ENCODE data around the gene MYL3. TPM values are rescaled to one million over a fixed set of nuclear protein-coding genes. Genes with fewer than 3 reads are reported as not detected.

The MYL3 gene
- polyA plus RNA-seq, 1 donor from 2014 or later, result 2.1 TPM

DNA sequence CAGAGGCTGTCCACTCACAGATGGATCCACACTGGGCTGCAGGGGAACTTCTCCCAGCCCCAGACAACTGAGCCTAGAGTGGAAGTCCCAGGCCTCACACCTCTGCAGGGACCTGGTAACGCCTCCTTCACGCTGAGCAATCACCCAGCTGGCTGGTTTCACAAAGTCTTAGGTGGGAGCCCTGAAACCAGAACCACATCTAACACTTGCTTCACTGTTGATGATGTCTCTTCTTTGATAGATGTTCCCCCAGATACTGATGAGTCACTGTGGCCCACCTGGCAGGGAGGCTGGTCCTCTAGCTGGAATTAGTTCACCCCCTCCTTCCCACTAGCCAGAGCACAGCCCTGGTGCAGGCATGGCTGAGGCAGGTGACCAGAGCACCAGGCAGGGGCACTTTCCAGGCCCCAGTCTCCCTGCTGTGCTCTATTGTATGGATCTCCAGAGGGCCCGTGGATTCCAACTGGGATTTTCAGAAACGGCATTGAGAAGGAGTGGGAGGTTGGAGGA lies 33.5 kb downstream of the MYL3 start:
- Histone ChIP-seq H3K9me3 (ENCODE audit: low read length) (no peaks in the 10 kb centered on the region), H3K27ac (ENCODE audit: low read length) (no peak overlapping the region), H3K4me3 (ENCODE audit: low read length) (no peak overlapping the region), H3K27me3 (ENCODE audit: insufficient read depth, low read depth, low read length) (no peaks in the 10 kb centered on the region), H3K9ac (ENCODE audit: low read length) (no peak overlapping the region), H2AFZ (ENCODE audit: low read depth, low read length) (no peak overlapping the region), H3K9me2 (ENCODE audit: insufficient read depth, low read length) (no peaks in the 10 kb centered on the region), H3F3A (ENCODE audit: insufficient read depth, low read length, poor library complexity, severe bottlenecking) (no peaks in the 10 kb centered on the region), H3K4me2 (ENCODE audit: low read length) (no peak overlapping the region), H3K79me2 (replicated peaks; ENCODE audit: insufficient read depth, low read length) (no peaks in the 10 kb centered on the region), H4K20me1 (ENCODE audit: insufficient read depth) (no peaks in the 10 kb centered on the region), H3K36me3 (ENCODE audit: insufficient read depth, low read length) (no peaks in the 10 kb centered on the region)
- TF ChIP-seq MXI1 (conservative IDR thresholded peaks at IDR 0.05; ENCODE audit: poor library complexity, severe bottlenecking), result no peak
- no peak for TF ChIP-seq TAF1 (IDR thresholded peaks at IDR 0.05; ENCODE audit: low read depth)
- TF ChIP-seq, protein P1, sequence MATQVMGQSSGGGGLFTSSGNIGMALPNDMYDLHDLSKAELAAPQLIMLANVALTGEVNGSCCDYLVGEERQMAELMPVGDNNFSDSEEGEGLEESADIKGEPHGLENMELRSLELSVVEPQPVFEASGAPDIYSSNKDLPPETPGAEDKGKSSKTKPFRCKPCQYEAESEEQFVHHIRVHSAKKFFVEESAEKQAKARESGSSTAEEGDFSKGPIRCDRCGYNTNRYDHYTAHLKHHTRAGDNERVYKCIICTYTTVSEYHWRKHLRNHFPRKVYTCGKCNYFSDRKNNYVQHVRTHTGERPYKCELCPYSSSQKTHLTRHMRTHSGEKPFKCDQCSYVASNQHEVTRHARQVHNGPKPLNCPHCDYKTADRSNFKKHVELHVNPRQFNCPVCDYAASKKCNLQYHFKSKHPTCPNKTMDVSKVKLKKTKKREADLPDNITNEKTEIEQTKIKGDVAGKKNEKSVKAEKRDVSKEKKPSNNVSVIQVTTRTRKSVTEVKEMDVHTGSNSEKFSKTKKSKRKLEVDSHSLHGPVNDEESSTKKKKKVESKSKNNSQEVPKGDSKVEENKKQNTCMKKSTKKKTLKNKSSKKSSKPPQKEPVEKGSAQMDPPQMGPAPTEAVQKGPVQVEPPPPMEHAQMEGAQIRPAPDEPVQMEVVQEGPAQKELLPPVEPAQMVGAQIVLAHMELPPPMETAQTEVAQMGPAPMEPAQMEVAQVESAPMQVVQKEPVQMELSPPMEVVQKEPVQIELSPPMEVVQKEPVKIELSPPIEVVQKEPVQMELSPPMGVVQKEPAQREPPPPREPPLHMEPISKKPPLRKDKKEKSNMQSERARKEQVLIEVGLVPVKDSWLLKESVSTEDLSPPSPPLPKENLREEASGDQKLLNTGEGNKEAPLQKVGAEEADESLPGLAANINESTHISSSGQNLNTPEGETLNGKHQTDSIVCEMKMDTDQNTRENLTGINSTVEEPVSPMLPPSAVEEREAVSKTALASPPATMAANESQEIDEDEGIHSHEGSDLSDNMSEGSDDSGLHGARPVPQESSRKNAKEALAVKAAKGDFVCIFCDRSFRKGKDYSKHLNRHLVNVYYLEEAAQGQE (IDR thresholded peaks at IDR 0.05; ENCODE audit: borderline replicate concordance), result no peak
- no peak for TF ChIP-seq EZH2 (IDR thresholded peaks at IDR 0.05; ENCODE audit: borderline replicate concordance, insufficient read depth, low read length, poor library complexity, severe bottlenecking)

DNA sequence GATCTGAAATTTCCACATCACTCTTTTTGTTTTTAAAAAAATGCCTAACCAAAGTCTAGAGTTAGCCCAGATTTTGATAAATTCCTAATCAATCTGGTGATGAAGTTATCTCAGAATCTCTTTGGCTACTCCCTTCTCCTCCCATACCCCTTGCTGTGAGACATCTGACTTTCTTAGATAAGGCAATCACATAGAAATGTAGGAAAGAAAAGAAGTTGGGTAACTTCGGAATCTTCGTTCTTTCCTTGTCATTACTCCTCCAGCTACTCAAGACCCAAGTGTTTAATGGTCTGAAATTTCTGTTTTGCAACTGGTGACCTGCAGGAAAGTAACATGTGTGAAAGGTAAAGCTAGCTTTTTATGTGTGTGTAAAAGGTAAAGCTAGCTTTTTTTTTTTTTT lies 37.8 kb downstream of the MYL3 start:
- no peaks in the 10 kb centered on the region for H3K9me3 ChIP-seq (ENCODE audit: low read length)
- no peak overlapping the region for H3K4me3 ChIP-seq (ENCODE audit: low read length)
- H4K20me1 ChIP-seq (ENCODE audit: insufficient read depth), result no peaks in the 10 kb centered on the region
- H3K27ac ChIP-seq (ENCODE audit: low read length), result no peak overlapping the region
- no peak for TF ChIP-seq EZH2 (IDR thresholded peaks at IDR 0.05; ENCODE audit: borderline replicate concordance, insufficient read depth, low read length, poor library complexity, severe bottlenecking)
- no peak for TF ChIP-seq POLR2AphosphoS5 (IDR thresholded peaks at IDR 0.05)
- no peak for TF ChIP-seq SMC3 (conservative IDR thresholded peaks at IDR 0.05; ENCODE audit: poor library complexity)
- TF ChIP-seq MXI1 (conservative IDR thresholded peaks at IDR 0.05; ENCODE audit: poor library complexity, severe bottlenecking), result no peak
- no peak for TF ChIP-seq TAF1 (IDR thresholded peaks at IDR 0.05; ENCODE audit: low read depth)
- no peak for TF ChIP-seq RAD21 (conservative IDR thresholded peaks at IDR 0.05)
- TF ChIP-seq, protein P1 (IDR thresholded peaks at IDR 0.05; ENCODE audit: borderline replicate concordance), result no peak
- TF ChIP-seq EP300 (conservative IDR thresholded peaks at IDR 0.05; ENCODE audit: poor library complexity, severe bottlenecking), result no peak
- H3K36me3 ChIP-seq (ENCODE audit: insufficient read depth, low read length), result no peaks in the 10 kb centered on the region
- H3K4me2 ChIP-seq (ENCODE audit: low read length), result no peak overlapping the region
- H3K27me3 ChIP-seq (ENCODE audit: insufficient read depth, low read depth, low read length), result no peaks in the 10 kb centered on the region
- no peak overlapping the region for H3K9ac ChIP-seq (ENCODE audit: low read length)
- no peaks in the 10 kb centered on the region for H3K79me2 ChIP-seq (replicated peaks; ENCODE audit: insufficient read depth, low read length)
- H3F3A ChIP-seq (ENCODE audit: insufficient read depth, low read length, poor library complexity, severe bottlenecking), result no peaks in the 10 kb centered on the region
- no peak overlapping the region for H2AFZ ChIP-seq (ENCODE audit: low read depth, low read length)
- no peaks in the 10 kb centered on the region for H3K9me2 ChIP-seq (ENCODE audit: insufficient read depth, low read length)

Data from neural cell (in vitro differentiated cells).